Mucosa of rectum (tissue), 2 donors: ENCODE data around the gene RGS9.
"Not testable (repeated sequence)": the region's sequence is repeated elsewhere in the genome, so short reads cannot be mapped to it uniquely, and the experiment has no call there.

Source experiments
- H3K27ac ChIP-seq, 2 donors: one replicate each; pipeline ENCODE4 v1.7.0; 2013; ENCODE audit warnings: inconsistent platforms in 2 of 2, low read depth in 2 of 2, low read length in 2 of 2
- H3K27me3 ChIP-seq, 2 donors: one replicate each; pipeline ENCODE4 v1.7.0; 2013; ENCODE audit warnings: low read length in 2 of 2; ENCODE audit not compliant: control insufficient read depth in 2 of 2, insufficient read depth in 2 of 2
- H3K36me3 ChIP-seq, 2 donors: one replicate each; pipeline ENCODE4 v1.7.0; 2013; ENCODE audit warnings: low read length in 2 of 2; ENCODE audit not compliant: control insufficient read depth in 2 of 2, insufficient read depth in 2 of 2
- H3K4me1 ChIP-seq, 2 donors: one replicate each; pipeline ENCODE4 v1.7.0; 2013; ENCODE audit warnings: low read length in 2 of 2, mild to moderate bottlenecking in 1 of 2; ENCODE audit not compliant: control insufficient read depth in 2 of 2, insufficient read depth in 2 of 2
- H3K4me3 ChIP-seq, 2 donors: one replicate each; pipeline ENCODE4 v1.7.0; 2013; ENCODE audit warnings: low read length in 2 of 2
- H3K9ac ChIP-seq, 2 donors: one replicate each; pipeline ENCODE4 v1.7.0; 2013; ENCODE audit warnings: low read length in 2 of 2, low read depth in 1 of 2, mild to moderate bottlenecking in 1 of 2
- H3K9me3 ChIP-seq, 2 donors: one replicate each; pipeline ENCODE4 v1.7.0; 2013; ENCODE audit warnings: low read length in 2 of 2; ENCODE audit not compliant: control insufficient read depth in 2 of 2
- donor health status: healthy.
- donor health status: Normal muscosa, but diverticular disease.

The RGS9 gene

DNA sequence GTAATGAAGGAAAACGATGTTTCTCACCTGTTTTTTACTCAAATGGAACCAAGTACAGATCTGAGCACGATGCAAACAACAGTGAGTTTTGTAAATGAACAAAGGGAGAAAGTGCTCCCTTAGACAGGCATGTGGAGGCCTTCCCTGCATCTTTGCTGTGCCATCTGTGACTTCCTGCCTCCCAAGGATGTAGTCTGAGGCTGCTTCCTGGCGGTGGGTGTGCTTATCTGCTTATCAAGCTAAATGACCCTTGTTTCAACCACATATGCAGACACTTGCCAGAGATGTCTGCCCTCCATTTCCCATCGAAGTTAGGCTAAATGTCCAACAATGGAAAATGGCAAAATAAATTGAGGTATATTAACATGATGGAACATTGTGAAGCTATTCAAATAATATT is 34.6 kb downstream of the RGS9 start:
- Histone ChIP-seq H3K27me3 (no peaks in the 10 kb centered on the region), H3K36me3 (no peaks in the 10 kb centered on the region), H3K27ac (no peak overlapping the region), H3K9me3 (no peaks in the 10 kb centered on the region), H3K4me1 (no peaks in the 10 kb centered on the region), H3K4me3 (no peak overlapping the region), H3K9ac (no peak overlapping the region)

DNA sequence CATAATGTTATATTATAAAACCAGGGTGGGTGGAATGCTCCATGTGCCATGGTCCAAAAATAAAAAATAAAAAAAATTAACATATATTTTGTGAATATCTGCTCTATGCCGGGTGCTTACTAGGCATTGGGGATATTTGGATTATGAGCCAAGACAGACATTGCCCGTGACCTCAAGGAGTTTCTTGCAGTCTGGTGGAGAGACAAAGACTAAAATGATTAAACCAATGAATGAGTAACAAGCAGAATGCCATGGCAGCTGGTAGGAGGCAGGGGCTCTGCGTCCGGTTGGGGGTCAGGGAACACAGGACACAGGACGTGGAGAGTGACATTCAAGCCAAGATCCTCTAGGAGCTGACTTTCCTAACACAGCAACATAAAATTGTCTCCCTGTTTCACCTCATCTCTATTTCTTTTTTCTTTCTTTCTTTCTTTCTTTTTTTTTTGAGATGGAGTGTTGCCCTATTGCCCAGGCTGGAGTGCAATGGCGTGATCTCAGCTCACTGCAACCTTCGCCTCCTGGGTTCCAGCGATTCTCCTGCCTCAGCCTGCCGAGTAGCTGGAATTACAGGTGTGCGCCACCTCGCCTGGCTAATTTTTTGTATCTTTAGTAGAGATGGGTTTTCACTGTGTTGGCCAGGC is 35.4 kb downstream of the RGS9 start:
- Histone ChIP-seq H3K9me3 (no peaks in the 10 kb centered on the region), H3K36me3 (no peaks in the 10 kb centered on the region), H3K9ac (no peak overlapping the region), H3K27me3 (no peaks in the 10 kb centered on the region), H3K4me1 (no peaks in the 10 kb centered on the region), H3K4me3 (no peak overlapping the region), H3K27ac (no peak overlapping the region)

DNA sequence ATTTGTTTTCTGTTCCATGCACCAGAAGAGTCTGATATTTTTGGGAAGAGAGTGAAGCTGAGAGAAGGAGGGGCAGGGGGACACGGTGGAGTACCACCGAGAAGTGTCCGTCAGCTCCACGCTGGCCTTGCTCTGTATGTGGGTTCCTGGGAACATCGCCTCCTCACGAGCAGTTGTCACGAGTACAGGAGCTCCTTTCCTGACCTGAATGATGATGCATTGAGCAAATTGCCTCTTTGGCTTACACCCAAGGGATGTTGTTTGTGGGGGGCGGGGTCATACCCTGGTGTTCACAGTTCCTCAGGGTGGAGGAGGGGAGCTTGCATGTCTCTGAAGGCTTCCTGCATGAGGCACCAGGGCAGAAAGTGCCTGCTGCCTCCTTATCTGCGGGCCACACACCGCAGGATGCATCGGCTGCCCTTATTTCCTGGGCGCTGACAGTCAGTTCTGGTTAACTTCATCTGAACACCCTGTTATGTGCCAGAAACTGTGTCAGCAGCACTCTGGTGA is 36.2 kb downstream of the RGS9 start:
- H3K4me3 ChIP-seq, result no peak overlapping the region
- H3K4me1 ChIP-seq, result no peaks in the 10 kb centered on the region
- no peak overlapping the region for H3K9ac ChIP-seq
- no peaks in the 10 kb centered on the region for H3K36me3 ChIP-seq
- H3K27ac ChIP-seq, result no peak overlapping the region
- H3K9me3 ChIP-seq, result no peaks in the 10 kb centered on the region
- no peaks in the 10 kb centered on the region for H3K27me3 ChIP-seq

DNA sequence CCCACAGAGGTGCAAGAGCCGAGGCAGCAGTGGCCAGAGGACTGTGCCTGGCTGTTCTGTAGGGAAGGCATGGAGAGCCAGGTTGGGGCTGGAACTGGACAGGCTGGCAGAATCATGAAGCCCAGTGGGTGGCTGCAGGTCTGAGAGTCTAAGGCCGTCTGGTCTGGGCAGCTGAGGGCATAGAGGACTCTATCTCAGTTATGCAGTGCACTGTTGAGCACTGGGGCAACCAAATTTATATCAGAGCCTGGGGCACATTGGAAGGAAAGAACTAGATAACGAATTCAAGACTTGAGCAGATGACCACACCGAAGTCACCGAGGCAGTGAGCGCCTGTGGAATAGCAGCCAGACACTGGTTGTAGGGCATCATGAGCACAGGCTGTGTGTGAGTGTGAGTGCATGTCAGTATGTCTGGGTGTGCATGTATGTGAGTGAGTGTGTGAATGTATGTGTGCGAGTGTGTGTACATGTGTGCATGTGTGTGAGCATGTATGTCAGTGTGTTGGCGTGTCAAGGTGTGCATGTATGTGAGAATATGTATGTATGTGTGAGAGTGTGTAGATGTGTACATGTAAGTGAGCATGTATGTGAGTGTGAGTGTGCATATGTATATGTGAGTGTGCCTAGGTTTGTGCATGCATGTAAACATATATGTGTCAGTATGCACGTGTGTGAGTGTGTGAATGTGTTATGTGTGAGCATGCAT is 37.0 kb downstream of the RGS9 start:
- H3K27ac ChIP-seq, result no peak overlapping the region
- H3K36me3 ChIP-seq, result no peaks in the 10 kb centered on the region
- H3K9ac ChIP-seq, result no peak overlapping the region
- H3K4me1 ChIP-seq, result peaks cover 0 to under 1% of the 10 kb centered on the region in 2 donors
- H3K27me3 ChIP-seq, result no peaks in the 10 kb centered on the region
- H3K4me3 ChIP-seq, result no peak overlapping the region
- no peaks in the 10 kb centered on the region for H3K9me3 ChIP-seq

DNA sequence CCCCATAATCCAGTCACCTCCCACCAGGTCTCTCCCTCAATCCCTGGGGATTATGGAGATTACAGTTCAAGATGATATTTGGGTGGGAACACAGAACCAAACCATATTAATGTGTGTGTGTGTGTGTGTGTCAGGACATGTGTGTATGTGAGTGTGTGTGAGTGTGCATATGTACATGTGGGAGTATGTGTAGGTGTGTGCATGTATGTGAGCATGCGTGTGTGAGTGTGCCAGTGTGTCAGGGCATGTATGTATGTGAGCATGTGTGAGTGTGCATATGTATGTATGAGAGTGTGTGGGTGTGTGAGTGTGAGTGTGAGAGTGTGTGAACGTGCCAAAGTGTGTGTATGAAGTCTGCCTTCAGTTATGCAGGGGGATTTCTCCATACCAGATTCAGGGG is 37.8 kb downstream of the RGS9 start:
- Histone ChIP-seq H3K9me3 (no peaks in the 10 kb centered on the region), H3K9ac (no peak overlapping the region), H3K4me1 (peaks cover 0 to 5% of the 10 kb centered on the region in 2 donors), H3K27me3 (no peaks in the 10 kb centered on the region), H3K36me3 (no peaks in the 10 kb centered on the region), H3K27ac (no peak overlapping the region), H3K4me3 (no peak overlapping the region)

DNA sequence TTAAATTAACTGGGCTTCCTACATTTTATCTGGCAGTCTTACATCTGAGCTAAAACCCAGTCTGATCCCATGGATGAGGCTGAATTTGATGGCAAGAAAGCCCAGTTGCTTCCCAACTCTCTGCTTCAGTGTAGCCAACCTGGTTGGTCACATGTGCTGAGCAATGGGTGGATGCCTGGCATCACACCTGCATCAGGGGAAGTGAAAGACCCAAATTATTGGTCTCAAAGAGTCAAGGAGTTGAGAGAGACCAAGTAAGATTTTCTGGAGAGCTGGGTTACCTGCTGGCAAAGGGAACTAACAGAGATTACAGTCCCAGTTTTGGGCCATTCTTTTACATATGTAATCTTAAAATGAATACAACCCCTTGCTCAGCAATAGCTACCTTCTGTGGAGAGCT is 38.8 kb downstream of the RGS9 start:
- Histone ChIP-seq H3K36me3 (no peaks in the 10 kb centered on the region), H3K9ac (no peak overlapping the region), H3K4me3 (no peak overlapping the region), H3K27me3 (no peaks in the 10 kb centered on the region), H3K4me1 (peaks cover 0 to 6% of the 10 kb centered on the region in 2 donors), H3K27ac (no peak overlapping the region), H3K9me3 (no peaks in the 10 kb centered on the region)

DNA sequence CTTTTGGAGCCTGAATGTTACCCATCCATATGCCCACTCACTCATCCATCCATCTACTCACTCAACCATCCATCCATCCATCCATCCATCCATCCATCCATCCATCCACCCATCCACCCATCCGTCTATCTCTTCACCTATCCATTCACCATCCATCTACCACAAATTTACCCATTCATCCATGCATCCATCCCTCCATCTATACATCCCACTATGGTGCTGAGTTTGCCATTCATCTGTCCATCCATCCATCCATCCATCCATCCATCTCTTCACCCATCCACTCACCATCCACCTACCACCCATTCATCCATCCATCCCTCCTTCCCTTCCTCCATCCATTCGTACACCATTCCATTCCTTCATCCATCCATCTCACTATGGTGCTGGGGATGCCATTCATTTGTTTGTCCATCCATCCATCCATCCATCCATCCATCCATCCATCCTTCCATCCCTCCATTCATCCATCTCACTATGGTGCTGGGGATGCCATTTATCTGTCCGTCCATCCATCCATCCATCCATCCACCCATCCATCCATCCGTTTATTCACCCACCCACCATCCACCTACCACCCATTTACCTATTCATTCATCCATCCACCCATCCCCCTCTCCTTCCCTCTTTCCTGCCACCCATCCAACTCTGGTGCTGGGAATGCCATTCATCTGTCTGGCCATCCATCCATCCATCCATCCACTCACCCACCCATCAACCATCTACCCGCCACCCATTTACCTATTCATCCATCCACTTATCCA is 39.7 kb downstream of the RGS9 start:
- no peak overlapping the region for H3K9ac ChIP-seq
- H3K4me3 ChIP-seq, result no peak overlapping the region
- H3K36me3 ChIP-seq, result no peaks in the 10 kb centered on the region
- H3K9me3 ChIP-seq, result no peaks in the 10 kb centered on the region
- no peak overlapping the region for H3K27ac ChIP-seq
- no peaks in the 10 kb centered on the region for H3K27me3 ChIP-seq
- H3K4me1 ChIP-seq, result peaks cover 0 to 6% of the 10 kb centered on the region in 2 donors

DNA sequence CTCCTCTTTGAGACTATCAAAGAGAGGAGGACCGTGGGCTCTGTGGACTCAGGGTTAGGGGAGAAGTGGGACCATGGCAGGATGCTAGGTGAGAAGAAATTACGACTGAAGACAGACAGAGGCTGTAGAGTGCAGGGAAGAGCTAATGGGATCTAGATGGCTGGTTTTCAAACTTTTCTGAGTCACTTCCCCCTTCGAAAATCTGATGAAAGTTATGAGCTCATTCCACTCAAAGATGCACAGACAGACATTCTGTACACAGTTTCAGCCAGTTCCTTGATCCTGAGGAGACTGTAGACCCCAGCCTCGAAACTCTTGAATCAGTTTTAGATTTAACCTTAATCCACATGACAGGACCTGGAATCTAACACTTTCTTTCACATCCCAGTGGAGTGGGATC is 40.7 kb downstream of the RGS9 start:
- Histone ChIP-seq H3K27ac (no peak overlapping the region), H3K4me3 (no peak overlapping the region), H3K36me3 (no peaks in the 10 kb centered on the region), H3K27me3 (no peaks in the 10 kb centered on the region), H3K4me1 (peaks cover 0 to 6% of the 10 kb centered on the region in 2 donors), H3K9me3 (no peaks in the 10 kb centered on the region), H3K9ac (no peak overlapping the region)

DNA sequence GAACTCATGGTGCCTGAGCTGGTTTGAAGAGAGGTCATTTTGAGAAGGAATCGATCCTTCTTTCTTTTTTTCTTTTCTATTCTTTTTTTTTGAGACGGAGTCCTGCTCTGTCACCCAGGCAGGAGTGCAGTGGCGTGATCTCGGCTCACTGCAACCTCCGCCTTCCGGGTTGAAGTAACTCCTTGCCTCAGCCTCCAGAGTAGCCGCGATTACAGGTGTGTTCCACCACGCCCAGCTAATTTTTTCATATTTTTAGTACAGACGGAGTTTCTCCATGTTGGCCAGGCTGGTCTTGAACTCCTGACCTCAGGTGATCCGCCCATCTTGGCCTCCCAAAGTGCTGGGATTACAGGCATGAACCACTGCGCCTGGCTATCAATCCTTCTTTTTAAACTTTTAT is 43.1 kb downstream of the RGS9 start:
- not testable (repeated sequence) for H3K27ac ChIP-seq, H3K4me1 ChIP-seq, H3K4me3 ChIP-seq, H3K9ac ChIP-seq, H3K27me3 ChIP-seq, H3K36me3 ChIP-seq, H3K9me3 ChIP-seq

DNA sequence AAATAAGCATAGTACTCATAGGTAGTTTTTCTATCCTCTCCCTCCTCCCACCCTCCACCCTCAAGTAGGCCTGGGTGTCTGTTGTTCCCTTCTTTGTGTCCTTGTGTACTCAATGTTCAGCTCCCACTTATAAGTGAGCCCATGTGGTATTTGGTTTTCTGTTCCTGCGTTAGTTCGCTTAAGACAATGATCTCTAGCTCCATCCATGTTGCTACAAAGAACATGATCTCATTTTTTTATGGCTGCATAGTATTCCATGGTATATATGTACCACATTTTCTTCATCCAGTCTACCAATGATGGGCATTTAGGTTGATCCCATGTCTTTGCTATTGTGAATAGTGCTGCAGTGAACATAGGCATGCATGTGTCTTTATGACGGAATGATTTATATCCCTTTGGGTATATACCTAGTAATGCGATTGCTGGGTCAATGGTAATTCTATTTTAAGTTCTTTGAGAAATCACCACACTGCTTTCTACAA is 43.6 kb downstream of the RGS9 start:
- not testable (repeated sequence) for H3K4me3 ChIP-seq, H3K27ac ChIP-seq, H3K9me3 ChIP-seq, H3K9ac ChIP-seq, H3K36me3 ChIP-seq, H3K27me3 ChIP-seq, H3K4me1 ChIP-seq
